RWPE1 (cell line): ENCODE results near the gene TRAM2.
A peak's percentile ranks its signal among the peaks of the same experiment; 100 is the strongest.

Experiments used
- CTCF ChIA-PET: fragments of 350-600 bp; sonication (Branson Sonifier 250); formaldehyde crosslinking; extraction: SDS; loops from one replicate; lab custom pipeline; 2021; lab: Yijun Ruan, JAX
- POLR2A ChIA-PET: fragments of 400-600 bp; formaldehyde crosslinking; extraction: SDS; loops from one replicate; lab custom pipeline; 2020; ENCODE audit warnings: antibody characterized with exemption; ENCODE audit not compliant: low non-redundant PET; lab: Yijun Ruan, JAX
- DNase-seq: peaks from one replicate; pipeline ENCODE4 v3.0.0; 2012; ENCODE audit warnings: low spot score
- H3K27ac ChIP-seq: fragments of 450-650 bp; 2 replicates; pipeline ENCODE4 v1.5.1; 2017
- TF ChIP-seq, protein P1 (sequence below): fragments of 450-650 bp; conservative IDR thresholded peaks from 2 replicates; pipeline ENCODE4 v1.5.1; 2017; ENCODE audit warnings: low read depth, mild to moderate bottlenecking

Gene TRAM2

DNA sequence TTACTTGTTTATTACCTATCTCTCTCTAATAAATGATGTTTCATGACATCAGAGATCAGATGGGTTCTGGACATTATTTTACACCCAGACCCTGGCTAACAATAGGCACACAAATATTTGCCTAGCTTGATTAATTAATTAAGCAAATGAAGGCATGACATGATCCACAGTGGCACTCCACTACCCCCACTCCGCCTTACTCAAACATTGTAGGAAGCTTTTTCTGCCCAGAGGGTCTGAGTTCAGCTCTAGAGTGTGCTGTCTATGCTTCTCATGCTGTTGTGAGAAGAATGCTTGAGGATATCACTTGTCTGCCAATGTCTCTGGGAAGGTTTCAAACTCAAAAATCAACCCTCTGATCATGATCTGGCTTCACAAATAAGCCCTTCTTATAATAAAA lies 45.0 kb downstream of the TRAM2 start:
- CTCF ChIA-PET = no interaction called here
- DNase-seq = no peak
- POLR2A ChIA-PET = no interaction called here
- H3K27ac ChIP-seq = no peak overlapping the region
- TF ChIP-seq, protein P1, sequence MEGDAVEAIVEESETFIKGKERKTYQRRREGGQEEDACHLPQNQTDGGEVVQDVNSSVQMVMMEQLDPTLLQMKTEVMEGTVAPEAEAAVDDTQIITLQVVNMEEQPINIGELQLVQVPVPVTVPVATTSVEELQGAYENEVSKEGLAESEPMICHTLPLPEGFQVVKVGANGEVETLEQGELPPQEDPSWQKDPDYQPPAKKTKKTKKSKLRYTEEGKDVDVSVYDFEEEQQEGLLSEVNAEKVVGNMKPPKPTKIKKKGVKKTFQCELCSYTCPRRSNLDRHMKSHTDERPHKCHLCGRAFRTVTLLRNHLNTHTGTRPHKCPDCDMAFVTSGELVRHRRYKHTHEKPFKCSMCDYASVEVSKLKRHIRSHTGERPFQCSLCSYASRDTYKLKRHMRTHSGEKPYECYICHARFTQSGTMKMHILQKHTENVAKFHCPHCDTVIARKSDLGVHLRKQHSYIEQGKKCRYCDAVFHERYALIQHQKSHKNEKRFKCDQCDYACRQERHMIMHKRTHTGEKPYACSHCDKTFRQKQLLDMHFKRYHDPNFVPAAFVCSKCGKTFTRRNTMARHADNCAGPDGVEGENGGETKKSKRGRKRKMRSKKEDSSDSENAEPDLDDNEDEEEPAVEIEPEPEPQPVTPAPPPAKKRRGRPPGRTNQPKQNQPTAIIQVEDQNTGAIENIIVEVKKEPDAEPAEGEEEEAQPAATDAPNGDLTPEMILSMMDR = no peak

DNA sequence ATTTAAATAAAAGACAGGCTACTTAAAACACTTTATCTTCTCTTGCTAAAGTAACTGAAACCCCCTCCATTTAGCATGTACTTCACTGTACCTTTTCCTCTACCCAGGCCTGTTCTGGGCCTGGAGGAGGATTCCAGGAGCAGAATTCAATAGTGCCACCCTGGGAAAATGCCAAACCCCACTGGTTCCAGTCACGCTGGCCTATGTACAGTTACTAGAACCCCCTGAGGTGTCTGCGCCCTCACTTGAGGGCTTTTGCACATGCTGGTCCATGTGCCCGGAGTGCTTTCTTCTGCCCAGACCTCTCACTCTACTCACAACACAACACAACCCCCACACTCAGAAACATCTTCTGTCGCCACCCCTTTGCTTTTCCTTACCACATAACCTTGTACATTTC lies 45.5 kb downstream of the TRAM2 start:
- DNase-seq = no peak
- POLR2A ChIA-PET = no interaction called here
- CTCF ChIA-PET = no interaction called here
- no peak overlapping the region; the same call in 1 of the 2 replicates for H3K27ac ChIP-seq
- TF ChIP-seq, protein P1 = no peak

DNA sequence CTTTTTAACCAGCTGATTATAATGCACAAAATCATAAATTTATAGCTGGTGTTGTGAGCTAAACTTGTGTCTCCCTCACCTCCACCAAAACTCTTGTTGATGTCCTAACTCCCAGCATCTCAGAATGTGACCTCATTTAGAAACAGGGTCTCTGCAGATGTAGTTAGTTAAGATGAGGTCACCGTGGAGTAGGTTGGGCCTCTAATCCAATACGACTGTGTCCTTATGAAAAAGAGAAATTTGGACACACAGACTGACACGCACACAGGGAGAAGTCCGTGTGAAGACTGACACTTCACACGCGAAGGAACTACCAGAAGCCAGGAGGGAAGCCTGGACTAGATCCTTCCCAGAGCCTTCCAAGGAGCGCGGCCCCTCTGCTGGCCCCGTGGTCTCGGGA lies 46.5 kb downstream of the TRAM2 start:
- no peak overlapping the region for H3K27ac ChIP-seq
- TF ChIP-seq, protein P1 = no peak
- ChIA-PET CTCF (no interaction called here), POLR2A (no interaction called here)
- DNase-seq = no peak

DNA sequence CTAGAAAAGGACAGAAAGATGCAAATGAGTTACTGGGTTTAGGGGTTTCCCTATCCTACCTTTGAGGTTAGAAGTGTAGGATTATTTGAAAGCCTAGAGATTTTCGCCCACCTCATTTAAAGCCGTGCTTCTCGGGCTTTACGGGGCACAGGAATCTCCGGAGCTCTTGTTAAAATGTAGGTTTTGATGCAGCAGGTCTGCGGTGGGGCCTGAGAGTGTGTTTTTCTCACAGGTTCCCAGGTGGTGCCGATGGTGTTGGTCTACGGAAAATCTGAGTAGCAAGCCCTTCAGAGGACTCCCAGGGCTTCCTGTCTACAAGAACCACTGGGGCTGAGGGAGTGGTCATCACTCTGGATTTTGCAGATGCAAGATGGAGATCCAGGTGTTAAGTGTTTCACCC lies 47.5 kb downstream of the TRAM2 start:
- ChIA-PET POLR2A (no interaction called here), CTCF (no interaction called here)
- no peak for DNase-seq

DNA sequence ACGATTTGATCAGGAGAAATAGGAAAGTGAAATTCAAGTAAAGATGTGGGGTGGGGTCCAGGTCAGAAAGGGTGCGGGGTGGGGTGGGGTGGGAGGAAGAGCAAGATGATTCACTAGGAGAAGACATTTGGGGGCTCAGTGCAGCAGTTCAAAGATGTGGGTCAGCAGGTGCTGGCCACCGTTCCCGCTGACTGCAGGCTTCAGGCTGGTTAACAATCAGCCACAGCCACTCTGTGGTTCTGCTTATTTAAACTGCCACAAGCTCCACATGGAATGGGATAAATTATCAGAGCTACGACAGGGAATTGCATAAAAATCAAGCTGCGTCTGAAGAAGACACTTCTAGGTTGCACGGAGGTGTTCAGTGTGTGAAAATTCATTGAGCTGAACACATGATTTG lies 49.4 kb downstream of the TRAM2 start:
- DNase-seq = no peak
- peak overlapping the region; percentile 41 for H3K27ac ChIP-seq
- TF ChIP-seq, protein P1 = no peak
- ChIA-PET CTCF (no interaction called here), POLR2A (no interaction called here)

More for the DNA sequence above, 47.5 kb downstream of the TRAM2 start:
- H3K27ac ChIP-seq = no peak overlapping the region
- TF ChIP-seq, protein P1 = no peak

DNA sequence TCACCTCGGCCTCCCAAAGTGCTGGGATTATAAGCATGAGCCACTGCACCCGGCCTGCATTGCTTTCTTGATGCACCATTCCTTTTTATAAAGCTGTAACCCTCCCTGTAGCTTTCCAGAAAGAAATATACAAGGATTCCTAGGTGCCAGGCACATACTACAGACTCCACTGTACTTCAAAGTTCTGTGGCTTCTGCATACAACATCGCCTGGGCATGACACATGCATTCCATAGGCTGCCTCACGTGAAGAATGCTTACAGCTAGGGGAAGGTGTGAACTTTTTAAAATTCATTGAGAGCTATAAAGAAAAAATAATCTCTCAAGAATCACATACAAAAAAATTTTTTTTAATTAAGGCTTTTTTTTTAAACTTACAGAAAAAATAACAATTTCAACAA lies 50.2 kb downstream of the TRAM2 start:
- no peak overlapping the region for H3K27ac ChIP-seq
- DNase-seq = no peak
- ChIA-PET CTCF (no interaction called here), POLR2A (no interaction called here)
- TF ChIP-seq, protein P1 = no peak

DNA sequence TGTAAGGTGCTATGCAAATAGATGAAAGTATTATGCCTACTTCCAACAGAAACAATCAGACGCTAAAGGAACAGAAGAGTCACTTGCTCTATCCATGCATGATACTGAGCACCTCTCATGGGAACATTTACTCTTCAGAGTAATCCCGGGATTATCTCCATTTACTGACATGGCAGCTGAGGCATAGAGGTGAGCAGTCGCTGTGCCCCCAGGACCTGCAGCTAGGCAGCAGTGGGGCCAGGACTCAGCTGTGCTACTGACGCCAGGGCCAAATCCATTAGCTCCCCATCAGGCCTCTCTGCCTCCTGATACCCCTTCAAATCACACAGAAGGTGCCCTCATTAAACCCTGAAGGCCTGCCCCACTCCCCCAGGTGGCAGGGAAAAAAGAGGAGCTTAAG lies 51.9 kb downstream of the TRAM2 start:
- ChIA-PET CTCF (no interaction called here), POLR2A (no interaction called here)
- TF ChIP-seq, protein P1 = no peak
- peak overlapping the region; percentile 58 for H3K27ac ChIP-seq
- no peak for DNase-seq
